ENCODE measurements around the gene KLHDC8B.

The KLHDC8B gene

DNA sequence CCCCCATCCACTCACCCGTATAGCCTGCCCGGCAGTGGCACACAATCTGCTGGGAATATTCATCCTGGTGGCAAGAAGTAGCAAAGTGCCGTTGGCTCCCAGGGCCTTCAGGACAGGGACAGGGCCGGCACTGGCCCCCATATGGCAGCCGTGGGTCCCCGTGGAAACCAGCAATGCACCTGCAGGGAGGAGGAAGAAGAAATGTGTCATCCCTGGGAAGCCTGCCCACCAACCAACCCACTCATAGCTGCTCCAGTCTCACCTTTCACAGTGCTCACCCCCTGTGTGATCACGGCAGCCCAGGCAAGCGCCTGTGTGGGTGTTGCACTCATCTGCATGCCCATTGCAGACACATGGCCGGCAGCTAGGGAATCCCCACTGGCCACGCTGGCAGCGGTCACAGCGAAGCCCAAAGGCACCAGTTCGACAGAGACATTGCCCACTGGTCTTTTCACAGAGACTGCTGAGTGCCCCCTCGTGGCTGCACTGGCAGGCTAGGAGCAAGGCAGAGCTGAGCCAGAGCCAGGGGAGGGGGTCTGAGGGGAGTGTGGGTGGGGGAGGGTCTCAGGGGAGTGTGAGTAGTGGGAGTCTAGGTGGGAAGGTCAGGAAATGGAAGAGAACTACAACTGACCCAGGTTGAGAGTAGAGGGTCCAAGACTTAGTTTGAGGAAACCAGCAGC is 46.3 kb upstream of the KLHDC8B start:
- peak; percentile 37 for TF ChIP-seq CTCF (IDR thresholded peaks at IDR 0.05; ENCODE audit: insufficient read depth, low read depth, low read length, missing control alignments)
- peak; percentile 28 for DNase-seq (ENCODE audit: low read depth)
- H3K4me3 ChIP-seq (ENCODE audit: low read depth, low read length) = no peak overlapping the region

- no peak for TF ChIP-seq CTCF (IDR thresholded peaks at IDR 0.05; ENCODE audit: insufficient read depth, low read depth, low read length, missing control alignments)
- no peak overlapping the region for H3K4me3 ChIP-seq (ENCODE audit: low read depth, low read length)
- DNase-seq (ENCODE audit: low read depth) = no peak
Measured at GRCh38 chr3:49131040-49131439, 40.4 kb upstream of the KLHDC8B start.

GRCh38 chr3:49131576-49131975 is 39.8 kb upstream of the KLHDC8B start:
- TF ChIP-seq CTCF (IDR thresholded peaks at IDR 0.05; ENCODE audit: insufficient read depth, low read depth, low read length, missing control alignments) = no peak
- no peak for DNase-seq (ENCODE audit: low read depth)
- no peak overlapping the region for H3K4me3 ChIP-seq (ENCODE audit: low read depth, low read length)

DNA sequence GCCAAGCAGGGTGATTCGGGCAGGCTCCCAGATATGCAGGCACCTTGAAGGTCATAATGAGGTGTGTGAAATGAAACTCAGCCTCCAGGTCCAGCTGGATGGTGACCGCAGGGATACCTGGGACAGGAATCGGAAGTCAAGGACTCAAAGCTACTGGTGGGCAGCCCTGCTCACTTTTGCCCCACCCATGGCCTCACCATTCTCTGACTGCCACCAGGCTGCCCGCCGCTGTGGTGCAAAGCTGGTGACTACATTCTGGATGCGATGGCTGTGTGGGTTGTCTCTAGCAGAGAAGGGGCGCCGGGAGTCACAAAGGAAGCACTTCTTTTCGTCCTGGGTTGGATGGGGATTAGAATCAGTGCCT is 39.3 kb upstream of the KLHDC8B start:
- DNase-seq (ENCODE audit: low read depth) = no peak
- TF ChIP-seq CTCF (IDR thresholded peaks at IDR 0.05; ENCODE audit: insufficient read depth, low read depth, low read length, missing control alignments) = no peak
- no peak overlapping the region for H3K4me3 ChIP-seq (ENCODE audit: low read depth, low read length)

DNA sequence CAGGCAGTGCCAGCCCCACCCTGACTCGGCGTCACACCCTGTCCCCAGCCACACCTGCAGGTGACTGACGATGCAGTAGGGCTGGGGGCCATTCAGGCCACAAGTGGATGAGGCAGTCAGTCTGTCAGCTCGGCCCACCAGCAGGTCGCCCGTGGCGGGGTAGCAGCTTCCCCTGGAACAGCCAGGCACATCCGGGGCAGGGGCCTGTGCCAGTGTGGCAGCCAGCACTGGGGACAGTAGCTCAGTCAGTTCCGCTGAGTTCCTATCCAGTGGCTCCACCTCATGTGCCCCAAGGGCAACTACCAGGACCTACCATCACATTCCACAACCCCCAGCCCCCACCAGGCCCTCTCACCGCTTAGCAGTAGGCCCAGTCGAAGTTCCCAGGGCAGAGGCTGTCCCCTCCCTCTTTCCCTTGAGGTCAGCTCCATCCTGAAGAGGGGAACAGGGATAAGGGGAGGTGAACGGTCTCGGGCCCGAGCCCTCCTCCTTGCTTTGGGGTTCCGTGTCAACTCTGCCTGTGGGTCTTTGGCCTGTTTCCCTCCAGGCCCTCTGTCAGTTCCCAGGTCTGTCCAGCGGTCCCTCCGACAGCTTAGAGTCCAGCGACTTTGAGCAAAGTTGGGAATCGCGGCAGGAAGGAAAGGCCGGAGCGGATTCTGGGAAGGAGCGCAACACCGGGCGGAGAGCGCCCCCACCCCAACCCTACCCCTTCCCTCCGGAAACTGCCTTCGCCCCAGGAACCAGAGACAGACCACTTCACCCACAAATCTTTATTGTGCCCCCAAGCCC is 38.8 kb upstream of the KLHDC8B start, which contains the start of gene LAMB2:
Gene LAMB2, minus strand, starts transcription at position 614 of the 789 bp plus-strand sequence. Its CDS starts 183 bp downstream, at position 431.
- TF ChIP-seq CTCF (IDR thresholded peaks at IDR 0.05; ENCODE audit: insufficient read depth, low read depth, low read length, missing control alignments) = no peak
- no peak within 1 kb of the TSS for H3K4me3 ChIP-seq (ENCODE audit: low read depth, low read length)
- no peak for DNase-seq (ENCODE audit: low read depth)

DNA sequence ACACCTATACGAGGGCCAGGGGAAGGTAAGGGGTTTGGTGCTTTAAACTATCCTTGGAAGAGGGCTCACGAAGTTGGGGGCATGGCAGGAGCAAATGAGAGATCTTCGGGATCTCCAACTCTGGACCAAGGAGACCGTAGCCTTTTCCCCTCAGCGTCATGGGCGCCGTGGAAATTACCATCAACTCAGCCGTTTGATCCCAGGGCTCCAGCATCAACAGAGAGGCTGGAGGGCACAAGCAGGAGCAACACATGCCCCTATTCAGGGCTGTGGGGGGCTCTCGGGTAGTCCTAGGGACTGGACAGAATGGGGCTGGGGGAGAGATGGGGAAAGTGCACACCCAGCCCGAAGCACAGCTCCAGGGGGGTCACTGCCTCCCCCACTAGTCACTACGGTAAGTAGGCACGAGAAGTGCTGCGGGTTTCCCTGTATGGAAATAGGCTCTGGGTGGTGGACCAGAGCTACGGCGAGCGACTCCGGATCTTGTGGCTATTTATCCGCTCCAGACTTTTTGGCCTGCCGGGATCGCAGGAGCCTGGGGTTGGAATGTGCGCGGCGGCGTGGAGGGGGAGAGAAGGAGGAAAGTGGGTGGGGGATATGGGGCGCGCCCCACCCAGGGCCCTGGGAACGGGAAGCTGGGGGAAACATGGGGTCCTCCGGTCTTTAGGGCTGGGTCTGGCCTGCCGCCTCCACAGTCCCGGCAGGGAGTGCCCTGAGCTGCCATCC is 38.0 kb upstream of the KLHDC8B start:
- H3K4me3 ChIP-seq (ENCODE audit: low read depth, low read length) = no peak overlapping the region
- no peak for DNase-seq (ENCODE audit: low read depth)
- TF ChIP-seq CTCF (IDR thresholded peaks at IDR 0.05; ENCODE audit: insufficient read depth, low read depth, low read length, missing control alignments) = no peak
